GM18502 (cell line): Measurements from ENCODE around the gene HAGHL.
"Not testable (repeated sequence)": the region's sequence is repeated elsewhere in the genome, so short reads cannot be mapped to it uniquely, and the experiment has no call there.

Experiments
- ATAC-seq: cut with Tn5 transposase; IDR thresholded peaks from one replicate; pipeline ENCODE4 v1.9.1; 2021; ENCODE audit warnings: mild to moderate bottlenecking; ENCODE audit not compliant: unreplicated experiment, poor library complexity

Gene HAGHL

GRCh38 chr16:747978-748746, 21.3 kb downstream of the HAGHL start:
- no peak for ATAC-seq

GRCh38 chr16:749010-749409, 22.1 kb downstream of the HAGHL start:
- ATAC-seq: no peak

GRCh38 chr16:750485-750884, 23.6 kb downstream of the HAGHL start:
- ATAC-seq: no peak

GRCh38 chr16:751152-752006, 24.5 kb downstream of the HAGHL start:
- ATAC-seq: no peak

- ATAC-seq: no peak
Observed at GRCh38 chr16:752007-752312, 25.1 kb downstream of the HAGHL start.

GRCh38 chr16:754121-754607, 27.3 kb downstream of the HAGHL start:
- ATAC-seq: not testable (repeated sequence)

- no peak for ATAC-seq
Observed at GRCh38 chr16:754656-755055, 27.8 kb downstream of the HAGHL start.

GRCh38 chr16:756428-756827, 29.5 kb downstream of the HAGHL start:
- no peak for ATAC-seq

- no peak for ATAC-seq
Observed at GRCh38 chr16:759110-759910, 32.4 kb downstream of the HAGHL start.

- ATAC-seq: no peak
Observed at GRCh38 chr16:760065-760464, 33.2 kb downstream of the HAGHL start.

- no peak for ATAC-seq
Observed at GRCh38 chr16:760545-761343, 33.8 kb downstream of the HAGHL start, which contains the start of gene MSLN. TSS of gene MSLN (plus strand) at chr16:760734. CDS start at chr16:762681, 1,947 bp downstream.

GRCh38 chr16:761625-762513, 35.0 kb downstream of the HAGHL start:
- ATAC-seq: no peak

GRCh38 chr16:762595-763268, 35.8 kb downstream of the HAGHL start:
- no peak for ATAC-seq

- ATAC-seq: no peak
Observed at GRCh38 chr16:763369-764183, 36.7 kb downstream of the HAGHL start.

- ATAC-seq: no peak
Observed at GRCh38 chr16:764184-764750, 37.4 kb downstream of the HAGHL start.

GRCh38 chr16:764848-765487, 38.1 kb downstream of the HAGHL start:
- no peak for ATAC-seq

- no peak for ATAC-seq
Observed at GRCh38 chr16:765488-765865, 38.6 kb downstream of the HAGHL start.
